IMR-90 (cell line): ENCODE data around the gene CCDC146. TPM values are rescaled to one million over a fixed set of nuclear protein-coding genes. Genes with fewer than 3 reads are reported as not detected.
"Not testable (repeated sequence)": the region's sequence is repeated elsewhere in the genome, so short reads cannot be mapped to it uniquely, and the experiment has no call there.

ENCODE experiments used
- ATAC-seq: fragments of 200-7000 bp; cut with Tn5 transposase; 2 replicates; pipeline ENCODE4 v1.9.1; 2020; ENCODE audit warnings: low read depth, mild to moderate bottlenecking, moderate library complexity
- BruUV-seq: library from RNA; stranded (reverse); fragments of 400-500 nt; replicated peaks from 2 replicates; lab custom pipeline; 2021; lab: Mats Ljungman, UMichigan
- CTCF ChIA-PET: fragments of 300-600 bp; formaldehyde crosslinking; extraction: SDS; loops from one replicate; lab custom pipeline; 2021; ENCODE audit warnings: antibody characterized with exemption; lab: Yijun Ruan, JAX
- POLR2A ChIA-PET: fragments of 300-600 bp; sonication (Branson Sonifier 250); formaldehyde crosslinking; loops from one replicate; lab custom pipeline; 2022; ENCODE audit warnings: antibody characterized with exemption; ENCODE audit not compliant: unreplicated experiment; lab: Charles Lee
- DNase-seq: peaks from one replicate; pipeline ENCODE4 v3.0.0; 2013
- H2AFZ ChIP-seq: replicated peaks from 2 replicates; pipeline ENCODE3; 2013; ENCODE audit warnings: low read length, mild to moderate bottlenecking; ENCODE audit not compliant: poor library complexity
- H2AK5ac ChIP-seq: 2 replicates; pipeline ENCODE4 v1.6.1; 2013; ENCODE audit warnings: low read depth, low read length, inconsistent platforms
- H2AK9ac ChIP-seq: replicated peaks from 2 replicates; pipeline ENCODE3; 2013; ENCODE audit warnings: mild to moderate bottlenecking, low read depth, low read length, moderate library complexity; ENCODE audit not compliant: poor library complexity
- H2BK120ac ChIP-seq: 2 replicates; pipeline ENCODE4 v1.6.1; 2013; ENCODE audit warnings: low read depth, low read length, inconsistent platforms
- H2BK15ac ChIP-seq: 3 replicates; pipeline ENCODE4 v1.6.1; 2013; ENCODE audit warnings: low read depth, low read length, inconsistent platforms
- H2BK20ac ChIP-seq: 2 replicates; pipeline ENCODE4 v1.6.1; 2013; ENCODE audit warnings: low read depth, mild to moderate bottlenecking, inconsistent platforms, low read length, moderate library complexity
- H2BK5ac ChIP-seq: 2 replicates; pipeline ENCODE4 v1.6.1; 2013; ENCODE audit warnings: mild to moderate bottlenecking, low read depth, low read length, inconsistent platforms; ENCODE audit not compliant: poor library complexity, severe bottlenecking
- H3K14ac ChIP-seq: replicated peaks from 2 replicates; pipeline ENCODE4 v1.6.1; 2013; ENCODE audit warnings: low read depth, low read length, inconsistent platforms
- H3K18ac ChIP-seq: 2 replicates; pipeline ENCODE4 v1.6.1; 2013; ENCODE audit warnings: low read depth, low read length, control low read depth
- H3K23ac ChIP-seq: 2 replicates; pipeline ENCODE4 v1.6.1; 2013; ENCODE audit warnings: low read depth, low read length, inconsistent platforms
- H3K27ac ChIP-seq: 2 replicates; pipeline ENCODE4 v1.5.1; 2013; ENCODE audit warnings: mild to moderate bottlenecking, control low read depth, low read length; ENCODE audit not compliant: insufficient read depth
- H3K27me3 ChIP-seq: 2 replicates; pipeline ENCODE4 v1.6.1; 2013; ENCODE audit warnings: low read length; ENCODE audit not compliant: control insufficient read depth, insufficient read depth
- H3K36me3 ChIP-seq: 2 replicates; pipeline ENCODE4 v1.6.1; 2013; ENCODE audit warnings: low read length, mixed read lengths; ENCODE audit not compliant: control insufficient read depth, insufficient read depth
- H3K4ac ChIP-seq: 2 replicates; pipeline ENCODE4 v1.6.1; 2013; ENCODE audit warnings: low read depth, low read length, inconsistent platforms
- H3K4me1 ChIP-seq: 2 replicates; pipeline ENCODE4 v1.6.1; 2013; ENCODE audit warnings: low read length, mixed read lengths; ENCODE audit not compliant: control insufficient read depth, insufficient read depth
- H3K4me2 ChIP-seq: 2 replicates; pipeline ENCODE4 v1.6.1; 2013; ENCODE audit warnings: low read depth, mild to moderate bottlenecking, control low read depth, low read length, moderate library complexity
- H3K4me3 ChIP-seq: 2 replicates; pipeline ENCODE4 v1.5.1; 2013; ENCODE audit warnings: low read depth, mild to moderate bottlenecking, control low read depth, low read length, moderate library complexity; ENCODE audit not compliant: insufficient read depth
- H3K56ac ChIP-seq: 2 replicates; pipeline ENCODE4 v1.6.1; 2013; ENCODE audit warnings: low read length, inconsistent platforms; ENCODE audit not compliant: insufficient read depth; ENCODE audit errors: extremely low read depth
- H3K79me1 ChIP-seq, 2 experiments: 2 replicates each; pipeline ENCODE4 v1.6.1; 2013; ENCODE audit warnings: low read length in 2 of 2, inconsistent platforms in 1 of 2, low read depth in 1 of 2
- H3K9ac ChIP-seq: 2 replicates; pipeline ENCODE4 v1.6.1; 2013; ENCODE audit warnings: low read depth, low read length, control low read depth
- H3K9me1 ChIP-seq: 2 replicates; pipeline ENCODE4 v1.6.1; 2013; ENCODE audit warnings: low read length, inconsistent platforms; ENCODE audit not compliant: insufficient read depth
- H3K9me3 ChIP-seq: 2 replicates; pipeline ENCODE4 v1.6.1; 2013; ENCODE audit warnings: low read length; ENCODE audit not compliant: control insufficient read depth, insufficient read depth
- H4K20me1 ChIP-seq: 2 replicates; pipeline ENCODE4 v1.6.1; 2013; ENCODE audit warnings: low read length, inconsistent platforms; ENCODE audit not compliant: insufficient read depth
- H4K5ac ChIP-seq: 2 replicates; pipeline ENCODE4 v1.6.1; 2013; ENCODE audit warnings: mild to moderate bottlenecking, low read depth, low read length, control low read depth
- H4K8ac ChIP-seq, 2 experiments: 2 replicates each; pipeline ENCODE4 v1.6.1; 2013; ENCODE audit warnings: low read depth in 2 of 2, low read length in 2 of 2, control low read depth in 1 of 2, inconsistent platforms in 1 of 2
- H4K91ac ChIP-seq: 2 replicates; pipeline ENCODE4 v1.6.1; 2013; ENCODE audit warnings: low read depth, low read length, inconsistent platforms; ENCODE audit not compliant: insufficient read depth
- WGBS, 2 experiments: methylation state at CpG; one replicate each; pipeline versions ENCODE4 v1.1.5 to v1.1.7; 2013; ENCODE audit warnings: missing lambda C conversion rate in 2 of 2; ENCODE audit not compliant: insufficient read length in 1 of 2; ENCODE audit errors: extremely low coverage in 2 of 2; 5-methylcytosine and 5-hydroxymethylcytosine counted together
- dilution Hi-C: fragments of 300-500 bp; cut with HindIII; formaldehyde crosslinking; loops from one replicate; pipeline ENCODE4 v1.14.3; 2018; ENCODE audit warnings: low sequenced_read_pairs; ENCODE audit not compliant: unreplicated experiment
- in situ Hi-C: fragments of 300-500 bp; cut with MboI; formaldehyde crosslinking; loops from 3 replicates; pipeline ENCODE4 v1.14.3; 2019; ENCODE audit warnings: low sequenced_read_pairs, inconsistent platforms, mixed read lengths
- intact Hi-C: fragments of 100-400 bp; cut with micrococcal nuclease; formaldehyde crosslinking; loops from 2 replicates; pipeline ENCODE4 v1.10.0; 2022
- polyA plus RNA-seq, 3 experiments: library from polyadenylated mRNA; depleted of rRNA; stranded (reverse); fragments of >200 nt; gene quantifications; 2 replicates each; pipeline ENCODE4 v1.2.3, GENCODE V29; 2012; ENCODE audit warnings: low replicate concordance in 1 of 3
- total RNA-seq: library from RNA; depleted of rRNA; stranded (reverse); fragments of >200 nt; gene quantifications from 2 replicates; pipeline ENCODE4 v1.2.3, GENCODE V29; 2012

Gene CCDC146
- total and polyA plus RNA-seq, 2 of the 4 experiments (the other 2 are of a cell fraction): 0.54 to 1.7 TPM

- H2AFZ ChIP-seq, H4K8ac ChIP-seq, H3K79me1 ChIP-seq, POLR2A ChIA-PET, H3K9me3 ChIP-seq, H4K20me1 ChIP-seq, H3K14ac ChIP-seq, H3K4me1 ChIP-seq, H3K27me3 ChIP-seq, H3K56ac ChIP-seq, H2AK5ac ChIP-seq, ATAC-seq, H3K9ac ChIP-seq, H2AK9ac ChIP-seq, H2BK20ac ChIP-seq, H3K18ac ChIP-seq, intact Hi-C loops, H2BK15ac ChIP-seq, CTCF ChIA-PET, BruUV-seq, H2BK5ac ChIP-seq, DNase-seq, H4K91ac ChIP-seq, H2BK120ac ChIP-seq, H3K4me2 ChIP-seq, H3K23ac ChIP-seq, H4K5ac ChIP-seq, H3K27ac ChIP-seq, H3K36me3 ChIP-seq, H3K4ac ChIP-seq, dilution Hi-C loops, H3K4me3 ChIP-seq: not testable (repeated sequence)
- in situ Hi-C loops: loop anchor here (5.0 kb wide), 1 partner anchor 212 kb away; the partner anchor contains the start of gene CCDC146
- 100% methylated on average over 1 of the region's 2 CpGs; no CpG with 5 or more reads in 1 of the 2 experiments for WGBS, 2 experiments
- H3K9me1 ChIP-seq: peaks cover 10% of the 10 kb centered on the region
Measured at GRCh38 chr7:77334039-77334438, 211.6 kb downstream of the CCDC146 start.
